Kidney (tissue), 13 donors: ENCODE results near the gene SMIM45.

Source experiments
- DNase-seq, 5 donors: peaks; one replicate each; pipeline ENCODE4 v3.0.0-alpha.2; 2013 to 2020
- FAIRE-seq: peaks from 2 replicates; lab custom pipeline; 2012; peaks lifted over from hg19 to GRCh38; lab: Jason Lieb, UNC
- H3K27ac ChIP-seq, 2 donors: one replicate each; pipeline ENCODE4 v1.7.0; 2013; ENCODE audit warnings: low read depth in 2 of 2, low read length in 2 of 2, inconsistent platforms in 1 of 2
- H3K27me3 ChIP-seq: one replicate; pipeline ENCODE4 v1.7.1; 2013; ENCODE audit warnings: low read length, inconsistent platforms; ENCODE audit not compliant: control insufficient read depth, insufficient read depth
- H3K36me3 ChIP-seq, 3 donors: one replicate each; pipeline versions ENCODE4 v1.7.0 to v1.7.1; 2013; ENCODE audit warnings: low read length in 3 of 3, control low read depth in 1 of 3, inconsistent platforms in 1 of 3; ENCODE audit not compliant: insufficient read depth in 3 of 3, control insufficient read depth in 2 of 3
- H3K4me1 ChIP-seq, 3 donors: one replicate each; pipeline versions ENCODE4 v1.7.0 to v1.7.1; 2013; ENCODE audit warnings: low read length in 3 of 3, inconsistent platforms in 1 of 3, low read depth in 1 of 3; ENCODE audit not compliant: control insufficient read depth in 2 of 3, insufficient read depth in 2 of 3
- H3K4me3 ChIP-seq, 3 donors: one replicate each; pipeline versions ENCODE4 v1.7.0 to v1.8.1; 2013; ENCODE audit warnings: low read length in 3 of 3, control low read depth in 1 of 3, inconsistent platforms in 1 of 3
- H3K9ac ChIP-seq, 3 donors: one replicate each; pipeline versions ENCODE4 v1.7.0 to v1.7.1; 2013; ENCODE audit warnings: low read length in 3 of 3, control low read depth in 1 of 3, inconsistent platforms in 1 of 3
- H3K9me3 ChIP-seq, 3 donors: one replicate each; pipeline versions ENCODE4 v1.7.0 to v1.7.1; 2013; ENCODE audit warnings: low read length in 3 of 3, control low read depth in 1 of 3, inconsistent platforms in 1 of 3; ENCODE audit not compliant: control insufficient read depth in 2 of 3, insufficient read depth in 1 of 3
- intact Hi-C: fragments of 100-400 bp; cut with DNase I; formaldehyde crosslinking; loops from one replicate; pipeline ENCODE4 v1.11.1; 2022
- TF ChIP-seq, protein P1 (sequence below): IDR thresholded peaks from 3 replicates; pipeline ENCODE4 v1.5.1; 2012; ENCODE audit warnings: mild to moderate bottlenecking, moderate library complexity, borderline replicate concordance; ENCODE audit not compliant: insufficient read depth; ENCODE audit errors: extremely low read depth
- donor health status: control.
- donor health status: control.
- donor health status: control.
- donor health status: control.
- donor health status: control.
- donor health status: DM: yes; HTN: yes; CAD: no.
- donor health status: Normal renal cell carcinoma (clear cell type).

The SMIM45 gene

DNA sequence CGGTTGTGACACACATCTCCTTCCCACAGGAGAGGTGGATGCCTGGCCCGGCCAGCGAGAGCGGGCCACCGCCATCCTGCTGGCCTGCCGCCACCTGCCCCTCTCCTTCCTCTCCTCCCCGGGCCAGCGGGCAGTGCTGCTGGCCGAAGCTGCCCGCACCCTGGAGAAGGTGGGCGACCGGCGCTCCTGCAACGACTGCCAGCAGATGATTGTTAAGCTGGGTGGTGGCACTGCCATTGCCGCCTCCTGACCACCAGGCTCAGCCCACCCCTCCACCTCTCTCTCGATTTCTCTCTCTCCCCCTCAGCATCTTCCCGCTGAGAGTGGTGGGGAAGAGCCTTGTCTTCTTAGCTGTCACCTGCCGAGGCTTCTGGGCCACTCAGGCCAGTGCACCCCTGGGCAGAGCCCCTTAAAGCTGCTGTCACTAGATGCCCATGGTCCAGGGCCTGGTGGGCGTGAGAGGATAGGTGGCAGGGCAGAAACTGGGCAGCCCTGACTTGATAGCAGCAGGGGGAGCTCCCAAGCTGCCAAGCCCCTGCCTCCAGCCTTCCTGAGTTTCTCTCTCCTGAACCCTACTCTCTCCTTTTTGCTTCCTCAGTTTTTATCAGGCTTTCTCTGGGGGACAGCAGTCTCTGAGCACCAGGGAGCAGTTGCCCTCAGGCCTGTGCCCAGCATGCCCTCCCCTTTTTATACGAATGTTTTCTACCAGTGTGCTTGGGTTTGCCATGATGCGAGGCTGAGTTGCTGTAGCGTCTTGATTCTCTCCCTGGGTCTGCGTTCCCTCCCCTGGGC, 46.3 kb upstream of the SMIM45 start:
- Histone ChIP-seq H3K36me3 (peaks cover 0 to 26% (median 0%) of the 10 kb centered on the region in 3 donors), H3K27ac (no peak overlapping the region), H3K4me3 (no peak overlapping the region), H3K4me1 (peaks cover 0 to 14% (median 0%) of the 10 kb centered on the region in 3 donors), H3K9me3 (no peaks in the 10 kb centered on the region), H3K27me3 (no peaks in the 10 kb centered on the region), H3K9ac (no peak overlapping the region)
- DNase-seq, result peak in 1 of 5 donors; percentile 20
- TF ChIP-seq, protein P1, sequence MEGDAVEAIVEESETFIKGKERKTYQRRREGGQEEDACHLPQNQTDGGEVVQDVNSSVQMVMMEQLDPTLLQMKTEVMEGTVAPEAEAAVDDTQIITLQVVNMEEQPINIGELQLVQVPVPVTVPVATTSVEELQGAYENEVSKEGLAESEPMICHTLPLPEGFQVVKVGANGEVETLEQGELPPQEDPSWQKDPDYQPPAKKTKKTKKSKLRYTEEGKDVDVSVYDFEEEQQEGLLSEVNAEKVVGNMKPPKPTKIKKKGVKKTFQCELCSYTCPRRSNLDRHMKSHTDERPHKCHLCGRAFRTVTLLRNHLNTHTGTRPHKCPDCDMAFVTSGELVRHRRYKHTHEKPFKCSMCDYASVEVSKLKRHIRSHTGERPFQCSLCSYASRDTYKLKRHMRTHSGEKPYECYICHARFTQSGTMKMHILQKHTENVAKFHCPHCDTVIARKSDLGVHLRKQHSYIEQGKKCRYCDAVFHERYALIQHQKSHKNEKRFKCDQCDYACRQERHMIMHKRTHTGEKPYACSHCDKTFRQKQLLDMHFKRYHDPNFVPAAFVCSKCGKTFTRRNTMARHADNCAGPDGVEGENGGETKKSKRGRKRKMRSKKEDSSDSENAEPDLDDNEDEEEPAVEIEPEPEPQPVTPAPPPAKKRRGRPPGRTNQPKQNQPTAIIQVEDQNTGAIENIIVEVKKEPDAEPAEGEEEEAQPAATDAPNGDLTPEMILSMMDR, result no peak
- no peak for FAIRE-seq
- intact Hi-C loops, result no loop called here

DNA sequence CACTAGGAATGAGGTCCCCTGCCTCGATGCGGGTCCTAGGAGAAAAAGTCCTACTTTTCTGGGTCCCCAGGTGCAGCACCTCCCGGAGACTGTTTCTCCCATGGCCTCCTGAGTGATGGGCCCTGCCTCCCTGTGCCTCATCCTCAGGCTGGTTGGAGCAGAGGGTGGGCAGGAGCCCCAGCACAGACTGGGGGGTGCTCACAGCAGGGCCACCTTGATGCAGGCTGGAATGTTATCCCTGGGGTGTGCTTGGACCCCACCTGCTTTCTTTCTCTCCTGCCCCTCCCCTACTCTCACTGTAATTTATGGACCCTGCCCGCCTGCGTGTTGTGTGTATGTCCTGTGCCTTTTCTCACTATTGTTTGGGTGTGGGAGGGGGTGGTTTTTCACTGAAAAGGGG, 45.1 kb upstream of the SMIM45 start:
- DNase-seq (peak in 1 of 5 donors; percentile 33), FAIRE-seq (no peak)
- TF ChIP-seq, protein P1, result no peak
- Histone ChIP-seq H3K9ac (no peak overlapping the region), H3K9me3 (no peaks in the 10 kb centered on the region), H3K4me3 (no peak overlapping the region), H3K4me1 (peaks cover 0 to 15% (median 0%) of the 10 kb centered on the region in 3 donors), H3K27ac (no peak overlapping the region), H3K27me3 (peaks cover 3% of the 10 kb centered on the region), H3K36me3 (peaks cover 0 to 24% (median 0%) of the 10 kb centered on the region in 3 donors)
- intact Hi-C loops, result no loop called here

DNA sequence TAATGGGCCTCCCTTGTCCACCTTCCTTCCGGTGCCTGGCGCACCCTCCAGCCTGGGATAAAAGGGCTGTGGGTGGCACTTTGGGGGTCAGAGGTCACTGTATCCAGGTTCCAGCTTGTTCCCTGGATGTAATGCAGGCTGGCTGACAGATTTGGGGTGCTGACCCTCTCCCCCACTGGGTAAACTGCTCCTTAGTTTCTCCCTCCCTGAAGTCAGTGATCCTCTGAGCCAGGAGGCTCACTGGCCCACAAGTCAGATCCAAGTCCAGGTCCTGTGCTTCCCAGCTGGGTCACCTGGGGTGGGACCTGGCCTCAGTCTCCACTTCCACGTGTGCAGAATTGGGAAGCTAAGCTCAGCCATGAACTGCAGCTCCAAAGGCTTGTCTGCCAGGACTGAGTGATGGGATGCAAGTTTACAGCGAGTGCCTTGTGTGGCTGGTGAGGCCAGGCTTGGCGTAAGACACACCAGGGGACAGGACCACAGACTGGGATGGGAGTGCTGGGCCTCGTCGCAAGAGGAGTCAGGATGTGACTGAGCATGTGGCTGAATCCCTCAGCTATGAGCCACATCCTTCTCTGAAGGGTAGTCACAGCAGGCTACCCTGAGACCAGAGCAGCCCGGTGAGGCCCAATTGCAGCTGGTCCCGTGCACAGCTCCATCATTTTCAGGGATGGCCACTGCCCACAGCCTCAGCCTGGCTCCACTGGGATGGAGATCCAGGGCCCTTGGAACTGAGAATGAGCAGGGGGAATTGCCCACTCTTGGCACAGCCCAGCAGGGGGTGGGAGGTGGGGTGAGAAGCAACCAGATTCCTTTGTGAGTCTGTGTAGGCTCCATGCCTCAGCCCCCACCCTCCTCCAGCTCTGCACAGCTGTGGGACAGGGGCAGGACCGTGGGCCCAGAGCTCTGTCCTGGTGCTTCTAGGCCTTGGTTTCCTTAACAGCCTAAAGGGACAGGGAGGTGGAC, 44.2 kb upstream of the SMIM45 start:
- Histone ChIP-seq H3K9me3 (no peaks in the 10 kb centered on the region), H3K27ac (no peak overlapping the region), H3K4me3 (no peak overlapping the region), H3K36me3 (peaks cover 0 to 22% (median 0%) of the 10 kb centered on the region in 3 donors), H3K4me1 (peaks cover 0 to 10% (median 0%) of the 10 kb centered on the region in 3 donors), H3K9ac (no peak overlapping the region), H3K27me3 (peaks cover 11% of the 10 kb centered on the region)
- DNase-seq (peak in 1 of 5 donors; percentile 35), FAIRE-seq (no peak)
- intact Hi-C loops, result no loop called here
- TF ChIP-seq, protein P1, result no peak
